Esophagus squamous epithelium (tissue), 4 donors: ENCODE data around the gene SLC16A11.

Experiments used
- CTCF ChIP-seq, 6 experiments: fragments of 450-650 bp in 4 of 6; fragments of 200-600 bp in 2 of 6; sonication (generic) in 2 of 6; IDR thresholded peaks; one replicate each; pipeline ENCODE4 v1.5.1; 2016 to 2019; ENCODE audit warnings: antibody characterized with exemption in 6 of 6, mild to moderate bottlenecking in 4 of 6, moderate library complexity in 4 of 6
- POLR2A ChIP-seq, 4 donors: fragments of 450-650 bp; IDR thresholded peaks; one replicate each; pipeline ENCODE4 v1.6.1; 2017; ENCODE audit warnings: antibody characterized with exemption in 4 of 4, mild to moderate bottlenecking in 4 of 4, moderate library complexity in 3 of 4

- TF ChIP-seq POLR2A (IDR thresholded peaks at IDR 0.05): no peak
- TF ChIP-seq CTCF (IDR thresholded peaks at IDR 0.05): no peak
These were observed 17.3 kb downstream of the SLC16A11 start for GRCh38 chr17:7026471-7027115.
